HTERT RPE-1 (cell line): ENCODE results near the gene RAB3GAP2.
"Not testable (repeated sequence)": the region's sequence is repeated elsewhere in the genome, so short reads cannot be mapped to it uniquely, and the experiment has no call there.

Source experiments
- in situ Hi-C: fragments of 300-500 bp; cut with MboI; formaldehyde crosslinking; loops from 4 replicates; pipeline ENCODE4 v1.14.3; 2020; ENCODE audit warnings: low sequenced_read_pairs

The RAB3GAP2 gene

GRCh38 chr1:220213382-220213983 lies 58.8 kb downstream of the RAB3GAP2 start:
- in situ Hi-C loops, result no loop called here

GRCh38 chr1:220207411-220207810 lies 64.8 kb downstream of the RAB3GAP2 start:
- in situ Hi-C loops, result no loop called here

DNA sequence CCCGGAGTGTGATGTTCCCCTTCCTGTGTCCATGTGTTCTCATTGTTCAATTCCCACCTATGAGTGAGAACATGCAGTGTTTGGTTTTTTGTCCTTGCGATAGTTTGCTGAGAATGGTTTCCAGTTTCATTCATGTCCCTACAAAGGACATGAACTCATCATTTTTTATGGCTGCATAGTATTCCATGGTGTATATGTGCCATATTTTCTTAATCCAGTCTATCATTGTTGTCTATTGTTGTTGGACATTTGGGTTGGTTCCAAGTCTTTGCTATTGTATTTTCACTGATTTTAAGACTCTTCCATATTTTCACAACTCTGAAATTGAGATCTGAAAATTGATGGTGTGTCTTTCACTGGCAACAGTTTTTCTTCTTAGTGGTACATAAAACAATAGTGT lies 67.5 kb downstream of the RAB3GAP2 start:
- in situ Hi-C loops, result not testable (repeated sequence)

GRCh38 chr1:220203816-220204215 lies 68.4 kb downstream of the RAB3GAP2 start:
- in situ Hi-C loops, result no loop called here

- in situ Hi-C loops, result no loop called here
These were observed 73.9 kb downstream of the RAB3GAP2 start for GRCh38 chr1:220198186-220199005.

DNA sequence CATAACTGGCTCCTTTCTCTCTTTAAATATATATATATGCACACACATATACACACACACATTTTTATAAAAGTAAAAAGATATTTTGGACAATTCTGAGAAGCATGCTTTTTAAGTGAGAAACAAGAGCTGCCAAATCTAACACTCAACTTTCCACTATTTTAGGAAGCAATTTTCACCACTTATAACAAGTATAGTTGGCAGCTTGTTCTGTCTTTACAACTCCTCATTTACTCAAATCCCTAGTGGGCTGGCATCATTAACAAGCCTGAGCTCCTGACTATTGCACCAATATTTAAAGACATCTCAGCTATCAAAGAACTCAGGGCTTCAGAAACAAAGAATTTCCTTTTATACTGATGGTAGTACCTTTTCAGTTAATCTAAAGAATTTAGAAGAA lies 76.6 kb downstream of the RAB3GAP2 start:
- in situ Hi-C loops, result no loop called here

DNA sequence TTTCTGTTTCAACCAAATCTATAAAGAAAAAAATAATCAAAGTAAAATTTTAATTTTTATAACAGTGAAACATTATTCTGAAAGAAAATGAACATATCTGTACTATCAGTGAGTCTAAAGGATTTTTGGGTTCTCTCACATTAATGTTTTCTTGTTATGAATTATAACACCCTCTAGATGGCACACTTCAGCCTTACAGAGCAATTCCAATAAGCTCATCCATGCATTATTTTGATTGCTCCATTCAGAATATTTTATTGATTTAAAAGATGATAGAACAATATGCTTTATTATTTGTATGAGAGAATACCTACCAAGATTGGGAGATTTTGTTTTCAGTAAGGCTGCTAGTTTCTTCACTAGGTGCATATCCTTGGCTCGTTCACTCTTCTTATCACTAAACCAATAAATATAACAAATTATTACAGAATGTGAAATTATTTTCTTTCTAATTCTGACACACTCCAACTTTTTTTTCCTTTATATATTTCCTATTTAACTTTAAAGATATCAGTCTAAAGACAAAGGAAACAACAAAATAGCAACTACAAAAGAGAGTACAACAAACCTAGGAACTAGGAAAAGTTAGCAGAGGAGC lies 82.4 kb downstream of the RAB3GAP2 start:
- in situ Hi-C loops, result no loop called here

DNA sequence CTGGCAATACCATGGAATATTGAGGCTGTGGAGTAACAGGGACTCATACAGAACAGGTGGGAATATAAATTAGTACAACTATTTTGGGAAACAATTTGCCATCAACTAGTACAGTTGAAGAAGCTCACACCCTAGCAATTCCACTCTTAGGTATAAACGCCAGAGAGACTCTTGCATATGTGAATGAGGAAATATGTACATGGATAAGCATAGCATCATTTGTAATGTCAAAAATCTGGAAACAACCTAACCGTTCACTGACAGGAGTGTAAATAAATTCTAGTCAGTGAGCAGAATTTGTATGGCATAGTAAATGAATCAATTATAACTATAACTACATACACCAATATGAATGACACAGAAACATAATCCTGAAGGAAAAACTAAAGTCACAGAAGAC lies 83.7 kb downstream of the RAB3GAP2 start:
- in situ Hi-C loops, result no loop called here

DNA sequence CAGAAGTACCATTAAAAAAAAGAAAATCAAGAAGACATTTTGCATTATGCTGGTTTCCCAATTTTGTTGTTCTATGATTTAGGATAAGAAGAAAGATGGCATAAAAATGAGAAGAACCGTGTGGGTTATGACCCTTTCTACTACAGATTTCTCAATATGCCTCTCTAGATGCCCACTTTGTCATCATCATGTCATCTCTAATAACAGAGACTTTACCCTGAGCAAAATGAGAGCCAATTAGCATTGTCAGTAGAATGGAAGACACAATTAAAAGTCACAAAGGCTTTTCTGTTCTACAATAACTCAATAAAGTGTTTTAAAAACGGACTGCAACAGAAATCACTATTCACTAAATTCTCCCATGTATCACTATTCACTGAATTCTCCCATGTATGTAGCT lies 85.5 kb downstream of the RAB3GAP2 start:
- in situ Hi-C loops, result no loop called here

GRCh38 chr1:220184506-220184905 lies 87.7 kb downstream of the RAB3GAP2 start:
- in situ Hi-C loops, result no loop called here

GRCh38 chr1:220182656-220183055 lies 89.6 kb downstream of the RAB3GAP2 start:
- in situ Hi-C loops, result no loop called here

- in situ Hi-C loops, result no loop called here
These were observed 90.1 kb downstream of the RAB3GAP2 start for GRCh38 chr1:220182111-220182510.

DNA sequence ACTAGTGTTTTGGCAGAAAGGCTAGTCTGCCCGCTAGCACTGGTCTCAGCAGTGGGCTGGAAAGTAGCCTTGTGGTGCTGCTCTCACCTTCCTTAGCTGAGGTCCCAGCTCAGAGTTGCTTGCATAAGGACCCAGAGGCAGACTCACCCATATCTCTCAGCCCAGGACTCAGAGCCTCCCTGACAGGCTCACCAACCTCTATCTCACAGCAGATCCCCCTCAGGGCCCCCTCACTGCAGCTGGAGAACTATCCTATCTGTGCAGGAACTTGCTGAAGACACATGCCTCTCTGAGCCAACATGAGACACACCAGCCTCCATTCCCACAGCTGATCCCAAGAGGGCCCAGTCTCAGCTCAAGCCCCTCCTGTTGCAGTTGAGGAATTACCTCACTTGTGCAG lies 95.7 kb downstream of the RAB3GAP2 start:
- in situ Hi-C loops, result no loop called here

GRCh38 chr1:220170836-220171526 lies 101.3 kb downstream of the RAB3GAP2 start:
- in situ Hi-C loops, result no loop called here

DNA sequence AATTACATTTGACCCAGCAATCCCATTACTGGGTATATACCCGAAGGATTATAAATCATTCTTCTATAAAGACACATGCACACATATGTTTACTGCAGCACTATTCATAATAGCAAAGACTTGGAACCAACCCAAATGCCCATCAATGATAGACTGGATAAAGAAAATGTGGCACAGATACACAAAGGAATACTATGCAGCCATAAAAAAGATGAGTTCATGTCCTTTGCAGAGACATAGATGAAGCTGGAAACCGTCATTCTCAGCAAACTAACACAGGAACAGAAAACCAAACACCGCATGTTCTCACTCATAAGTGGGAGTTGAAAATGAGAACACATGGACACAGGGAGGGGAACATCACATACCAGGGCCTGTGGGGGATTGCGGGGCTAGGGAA lies 102.4 kb downstream of the RAB3GAP2 start:
- in situ Hi-C loops, result not testable (repeated sequence)

- in situ Hi-C loops, result no loop called here
These were observed 105.4 kb downstream of the RAB3GAP2 start for GRCh38 chr1:220166853-220167252.

DNA sequence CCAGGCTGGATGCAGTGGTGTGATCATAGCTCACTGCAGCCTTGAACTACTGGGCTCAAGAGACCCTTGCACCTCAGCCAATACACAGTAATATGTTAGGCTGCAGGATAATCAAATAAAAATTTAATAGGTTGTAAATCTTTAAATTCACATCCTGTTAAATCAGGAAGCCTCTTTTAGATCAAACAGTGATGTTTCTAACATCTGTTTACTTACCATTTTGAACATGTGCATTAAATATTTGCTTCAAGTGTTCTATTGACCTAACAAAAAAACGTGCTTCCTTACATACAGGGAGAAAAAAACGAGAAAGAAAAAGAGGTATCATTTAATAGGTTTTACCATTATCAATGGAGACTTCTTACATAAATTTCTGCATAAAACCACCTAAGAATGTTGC lies 107.7 kb downstream of the RAB3GAP2 start:
- in situ Hi-C loops, result no loop called here

- in situ Hi-C loops, result no loop called here
These were observed 108.1 kb downstream of the RAB3GAP2 start for GRCh38 chr1:220164116-220164515.

DNA sequence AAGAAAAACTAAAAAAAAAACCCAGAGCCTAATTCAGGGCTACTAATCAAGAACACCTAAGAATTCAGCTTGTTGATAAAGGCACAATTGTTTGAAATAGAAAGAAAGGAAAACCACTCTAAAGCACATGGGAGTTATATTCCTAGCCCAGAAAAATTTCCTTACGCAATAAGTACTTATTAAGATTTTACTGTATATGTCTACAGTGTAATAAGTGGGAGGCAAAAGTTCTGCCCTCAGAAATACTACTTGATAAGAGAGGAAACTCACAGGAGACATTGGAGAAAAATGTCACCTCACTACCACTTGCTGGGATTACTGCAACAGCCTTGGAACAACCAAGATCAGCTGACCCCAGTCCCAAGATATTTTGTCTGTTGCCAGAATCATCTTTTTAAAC lies 112.2 kb downstream of the RAB3GAP2 start:
- in situ Hi-C loops, result no loop called here

- in situ Hi-C loops, result no loop called here
These were observed 113.2 kb downstream of the RAB3GAP2 start for GRCh38 chr1:220159041-220159440.

- in situ Hi-C loops, result not testable (repeated sequence)
These were observed 113.7 kb downstream of the RAB3GAP2 start for GRCh38 chr1:220158530-220158929.

DNA sequence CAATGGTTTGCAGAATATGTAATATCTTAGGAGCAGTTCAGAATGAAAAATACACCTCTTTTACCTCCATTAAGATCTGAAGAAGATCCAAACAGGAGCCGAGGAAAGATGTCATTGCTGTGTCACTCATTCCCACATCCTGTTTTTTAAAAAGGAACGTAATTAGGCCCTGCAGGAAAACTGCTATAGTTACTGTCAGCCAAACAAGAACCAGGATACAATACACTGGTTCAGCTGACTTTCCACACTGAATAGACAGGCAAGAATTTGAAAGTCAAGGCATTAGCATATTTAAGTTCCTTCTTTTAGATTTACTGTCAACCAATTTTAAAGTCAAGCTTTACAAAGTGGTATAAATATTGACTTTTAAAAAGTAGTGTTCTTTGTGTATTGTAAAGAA lies 114.5 kb downstream of the RAB3GAP2 start:
- in situ Hi-C loops, result no loop called here
